Measurements from ENCODE around the gene TENT4A. TPM values are rescaled to one million over a fixed set of nuclear protein-coding genes. Genes with fewer than 3 reads are reported as not detected.
A peak's percentile ranks its signal among the peaks of the same experiment; 100 is the strongest.

The TENT4A gene
- total RNA-seq, 3 donors from 2014 or later (not counting 1 experiment from before 2014, with no cell fraction given) = 36.0 to 65.6 (median 44.9) TPM

GRCh38 chr5:6714226-6715041 lies 1.2 kb downstream of the TENT4A start:
- H3K27me3 ChIP-seq (ENCODE audit: control insufficient read depth, insufficient read depth, low read length) = peaks cover 2% of the 10 kb centered on the region
- Mint-ChIP-seq H3K27ac (peak overlapping the region; percentile 38), H3K9me3 (no peaks in the 10 kb centered on the region), H3K27me3 (ENCODE audit: low read depth in 2 of 2) (peaks cover 7 to 8% of the 10 kb centered on the region in 2 donors), H3K36me3 (no peaks in the 10 kb centered on the region), H3K4me3 (peak overlapping the region; percentile 82), H3K4me1 (peaks cover 53 to 62% of the 10 kb centered on the region in 2 donors)
- peaks cover 36% of the 10 kb centered on the region for H3K4me1 ChIP-seq (ENCODE audit: control insufficient read depth, insufficient read depth, low read length)
- H3K9me3 ChIP-seq (ENCODE audit: control insufficient read depth, insufficient read depth, low read length) = no peaks in the 10 kb centered on the region
- peak; percentile 28 to 52 for DNase-seq
- peak overlapping the region; percentile 38 for H3K4me3 ChIP-seq (ENCODE audit: low read length)
- H3K27ac ChIP-seq (ENCODE audit: low read length) = no peak overlapping the region
- no peak for TF ChIP-seq CTCF (IDR thresholded peaks at IDR 0.05)
- WGBS (ENCODE audit: insufficient coverage) = under 1% methylated on average over 95 of the region's 99 CpGs
- intact Hi-C loops (cut with micrococcal nuclease) = loop anchor here (5.0 kb wide), 1 partner anchor 1222 kb away; no protein-coding TSS in a partner anchor
- no peak for ATAC-seq
- no peaks in the 10 kb centered on the region for H3K36me3 ChIP-seq (ENCODE audit: control insufficient read depth, insufficient read depth, low read length)

DNA sequence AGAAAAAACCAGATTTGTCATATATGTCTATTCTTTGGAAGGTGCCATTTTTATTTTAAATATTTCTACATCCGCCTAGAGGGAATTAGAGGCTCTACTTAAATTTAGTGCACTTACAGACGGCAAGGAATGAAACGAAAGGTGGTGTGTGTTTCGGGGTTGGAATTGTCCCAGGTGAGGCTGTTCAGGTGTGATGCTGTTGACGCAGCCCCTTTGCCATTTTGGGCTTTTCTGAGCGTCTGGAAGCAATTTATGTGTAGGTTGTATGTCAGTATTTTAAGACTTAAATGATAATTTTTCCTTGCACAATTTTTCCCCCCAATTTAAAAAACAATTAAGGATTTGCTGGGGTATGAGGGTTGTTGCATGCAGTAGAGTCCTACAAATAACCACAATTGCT lies 2.0 kb downstream of the TENT4A start:
- 67% methylated on average over 5 of the region's 6 CpGs for WGBS (ENCODE audit: insufficient coverage)
- no peaks in the 10 kb centered on the region for H3K9me3 ChIP-seq (ENCODE audit: control insufficient read depth, insufficient read depth, low read length)
- H3K4me1 ChIP-seq (ENCODE audit: control insufficient read depth, insufficient read depth, low read length) = peaks cover 36% of the 10 kb centered on the region
- H3K4me3 Mint-ChIP-seq = peak overlapping the region; percentile 82
- peaks cover 61 to 70% of the 10 kb centered on the region in 2 donors for H3K4me1 Mint-ChIP-seq
- H3K9me3 Mint-ChIP-seq = no peaks in the 10 kb centered on the region
- H3K27ac Mint-ChIP-seq = peak overlapping the region; percentile 38
- H3K27me3 ChIP-seq (ENCODE audit: control insufficient read depth, insufficient read depth, low read length) = peaks cover 2% of the 10 kb centered on the region
- H3K4me3 ChIP-seq (ENCODE audit: low read length) = peak overlapping the region; percentile 38
- H3K27me3 Mint-ChIP-seq (ENCODE audit: low read depth in 2 of 2) = peaks cover 4 to 7% of the 10 kb centered on the region in 2 donors
- H3K27ac ChIP-seq (ENCODE audit: low read length) = no peak overlapping the region
- intact Hi-C loops (cut with micrococcal nuclease) = no loop called here
- TF ChIP-seq CTCF (IDR thresholded peaks at IDR 0.05) = no peak
- ATAC-seq (no peak), DNase-seq (no peak)
- no peaks in the 10 kb centered on the region for H3K36me3 Mint-ChIP-seq
- H3K36me3 ChIP-seq (ENCODE audit: control insufficient read depth, insufficient read depth, low read length) = no peaks in the 10 kb centered on the region

DNA sequence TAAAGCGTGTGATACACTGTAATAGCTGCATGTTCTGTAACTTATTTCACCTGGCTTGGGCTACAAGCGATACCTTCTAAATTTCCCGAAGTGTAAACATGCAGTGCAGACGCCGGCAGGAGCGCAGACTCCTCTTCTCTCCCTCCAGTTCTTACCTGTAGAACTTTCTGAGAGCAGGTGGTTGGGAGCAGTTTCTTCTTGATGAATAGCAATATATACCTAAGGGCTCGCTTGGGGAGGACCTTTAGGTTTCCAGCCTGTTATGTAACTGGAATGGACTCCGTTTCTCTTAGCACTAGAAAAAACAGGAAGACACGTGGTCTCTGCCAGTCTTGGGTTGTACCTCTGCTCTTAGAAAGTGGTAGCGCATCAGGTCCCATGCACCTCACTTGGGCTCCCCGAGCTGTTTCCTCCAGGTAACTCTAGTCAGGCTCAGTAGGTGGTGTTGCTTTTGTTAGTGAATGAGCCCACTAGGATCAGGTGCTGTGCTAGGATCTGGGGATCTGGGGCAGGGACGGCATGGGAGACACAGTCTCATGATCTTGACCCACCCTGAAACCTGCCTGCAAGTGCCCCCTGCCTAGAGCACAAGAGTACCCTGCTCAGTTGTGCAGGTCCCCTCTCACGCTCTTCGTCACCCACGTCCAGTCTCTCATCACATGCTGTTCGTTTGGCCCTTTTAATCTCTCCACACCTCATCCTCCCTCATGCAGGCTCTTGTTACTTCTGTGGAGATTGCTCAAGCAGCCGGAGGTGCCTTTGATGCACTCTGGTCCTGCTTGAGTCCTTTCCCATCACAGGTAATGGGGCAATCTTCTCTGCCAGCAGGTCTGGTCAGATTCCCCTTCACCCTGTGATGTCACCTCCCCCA lies 2.8 kb downstream of the TENT4A start:
- Mint-ChIP-seq H3K27ac (peak overlapping the region; percentile 38 to 69), H3K9me3 (no peaks in the 10 kb centered on the region), H3K4me3 (peak overlapping the region; percentile 82), H3K36me3 (no peaks in the 10 kb centered on the region), H3K27me3 (ENCODE audit: low read depth in 2 of 2) (no peaks in the 10 kb centered on the region), H3K4me1 (peaks cover 66 to 70% of the 10 kb centered on the region in 2 donors)
- 40% methylated on average over 16 of the region's 17 CpGs for WGBS (ENCODE audit: insufficient coverage)
- intact Hi-C loops (cut with micrococcal nuclease) = no loop called here
- H3K36me3 ChIP-seq (ENCODE audit: control insufficient read depth, insufficient read depth, low read length) = no peaks in the 10 kb centered on the region
- H3K27me3 ChIP-seq (ENCODE audit: control insufficient read depth, insufficient read depth, low read length) = no peaks in the 10 kb centered on the region
- ATAC-seq = no peak
- no peak for TF ChIP-seq CTCF (IDR thresholded peaks at IDR 0.05)
- peaks cover 36% of the 10 kb centered on the region for H3K4me1 ChIP-seq (ENCODE audit: control insufficient read depth, insufficient read depth, low read length)
- DNase-seq = peak in 1 of 2 donors; percentile 66
- no peak overlapping the region for H3K27ac ChIP-seq (ENCODE audit: low read length)
- peak overlapping the region; percentile 1 for H3K4me3 ChIP-seq (ENCODE audit: low read length)
- H3K9me3 ChIP-seq (ENCODE audit: control insufficient read depth, insufficient read depth, low read length) = no peaks in the 10 kb centered on the region
